HCT116 (cell line): ENCODE results near the gene DEGS1. TPM values are rescaled to one million over a fixed set of nuclear protein-coding genes. Genes with fewer than 3 reads are reported as not detected.

Source experiments
- ATAC-seq: fragments of 200-7000 bp; cut with Tn5 transposase; 2 replicates; pipeline ENCODE4 v1.9.1; 2020; ENCODE audit warnings: mild to moderate bottlenecking, moderate library complexity
- BruUV-seq: library from RNA; stranded (reverse); fragments of 400-500 nt; replicated peaks from 2 replicates; lab custom pipeline; 2021; lab: Mats Ljungman, UMichigan
- CTCF ChIA-PET: fragments of 300-600 bp; sonication (Branson Sonifier 250); formaldehyde crosslinking; loops from one replicate; lab custom pipeline; 2021; ENCODE audit warnings: antibody characterized with exemption; lab: Charles Lee
- POLR2A ChIA-PET: fragments of 300-600, 350-600 bp; sonication (Branson Sonifier 250); formaldehyde crosslinking; loops from one replicate; lab custom pipeline; 2021; ENCODE audit warnings: antibody characterized with exemption; lab: Charles Lee
- RAD21 ChIA-PET, 2 experiments: fragments of 300-600 bp; sonication (Branson Sonifier 250); formaldehyde crosslinking; loops; one replicate each; lab custom pipeline; 2023; ENCODE audit warnings: low total read pairs in 2 of 2; ENCODE audit not compliant: uncharacterized antibody in 2 of 2, unreplicated experiment in 2 of 2, low non-redundant PET in 1 of 2; lab: Charles Lee
- DNase-seq: peaks from one replicate; pipeline ENCODE4 v3.0.0-alpha.2; 2010; ENCODE audit warnings: low read depth, low spot score
- H2AFZ ChIP-seq: fragments of 200-600 bp; shearing (Covaris generic), sonication (generic); 2 replicates; pipeline ENCODE4 v1.6.1; 2017; ENCODE audit warnings: low read depth, mixed run types, mixed read lengths, antibody characterized with exemption, low read length; ENCODE audit not compliant: poor library complexity, severe bottlenecking
- H3K27ac ChIP-seq: 2 replicates; pipeline ENCODE4 v1.5.1; 2012; ENCODE audit warnings: low read depth, low read length
- H3K27me3 ChIP-seq: fragments of 200-600 bp; sonication (generic); 2 replicates; pipeline ENCODE4 v1.6.1; 2016; ENCODE audit warnings: mixed run types, low read length, mixed read lengths; ENCODE audit not compliant: insufficient read depth
- H3K36me3 ChIP-seq, 2 experiments: fragments of 200-500 bp in 1 of 2; fragments of 200-600 bp in 1 of 2; sonication (Bioruptor generic) in 1 of 2; sonication (generic) in 1 of 2; 2 replicates each; pipeline versions ENCODE4 v1.5.1 to v1.6.1; 2014 to 2016; ENCODE audit warnings: low read length in 2 of 2, inconsistent platforms in 1 of 2, mixed read lengths in 1 of 2, mixed run types in 1 of 2; ENCODE audit not compliant: insufficient read depth in 2 of 2, control insufficient read depth in 1 of 2
- H3K4me1 ChIP-seq, 2 experiments: fragments of 200-600 bp in 1 of 2; sonication (generic) in 1 of 2; 2 replicates each; pipeline versions ENCODE4 v1.5.1 to v1.6.1; 2012 to 2017; ENCODE audit warnings: low read length in 2 of 2, inconsistent platforms in 1 of 2, mild to moderate bottlenecking in 1 of 2, mixed read lengths in 1 of 2, mixed run types in 1 of 2, moderate library complexity in 1 of 2; ENCODE audit not compliant: insufficient read depth in 2 of 2, control insufficient read depth in 1 of 2
- H3K4me2 ChIP-seq: fragments of 200-600 bp; sonication (generic); 2 replicates; pipeline ENCODE4 v1.6.1; 2017; ENCODE audit warnings: mixed run types, low read length, mixed read lengths
- H3K4me3 ChIP-seq, 2 experiments: fragments of 200-600 bp in 1 of 2; sonication (generic) in 1 of 2; replicated peaks in 1 of 2; 2 replicates each; pipeline ENCODE4 v1.5.1; 2011 to 2016; ENCODE audit warnings: low read length in 2 of 2, control low read depth in 1 of 2, low read depth in 1 of 2, mild to moderate bottlenecking in 1 of 2, mixed read lengths in 1 of 2, mixed run types in 1 of 2
- H3K79me2 ChIP-seq: fragments of 200-600 bp; sonication (generic); 2 replicates; pipeline ENCODE4 v1.6.1; 2017; ENCODE audit warnings: mild to moderate bottlenecking, mixed run types, low read length, moderate library complexity, mixed read lengths; ENCODE audit not compliant: insufficient read depth
- H3K9ac ChIP-seq: fragments of 200-600 bp; sonication (generic); 2 replicates; pipeline ENCODE4 v1.6.1; 2016; ENCODE audit warnings: low read length, mixed read lengths
- H3K9me2 ChIP-seq: fragments of 200-600 bp; sonication (generic), shearing (Covaris generic); 2 replicates; pipeline ENCODE4 v1.6.1; 2017; ENCODE audit warnings: mixed run types, mild to moderate bottlenecking, moderate library complexity; ENCODE audit not compliant: insufficient read depth
- H3K9me3 ChIP-seq, 2 experiments: fragments of 200-500 bp in 1 of 2; fragments of 200-600 bp in 1 of 2; sonication (Bioruptor generic) in 1 of 2; sonication (generic) in 1 of 2; 2 replicates each; pipeline ENCODE4 v1.6.1; 2014 to 2017; ENCODE audit warnings: low read length in 2 of 2, mixed read lengths in 2 of 2, inconsistent platforms in 1 of 2, low read depth in 1 of 2, mild to moderate bottlenecking in 1 of 2, mixed run types in 1 of 2, moderate library complexity in 1 of 2; ENCODE audit not compliant: control insufficient read depth in 1 of 2, insufficient read depth in 1 of 2
- H4K20me1 ChIP-seq: fragments of 200-600 bp; sonication (generic), shearing (Covaris generic); 2 replicates; pipeline ENCODE4 v1.6.1; 2017; ENCODE audit warnings: mixed run types, mild to moderate bottlenecking, moderate library complexity; ENCODE audit not compliant: insufficient read depth
- CEBPB ChIP-seq: IDR thresholded peaks from 2 replicates; pipeline ENCODE4 v1.6.1; 2012; ENCODE audit warnings: low read depth
- CTCF ChIP-seq, 3 experiments: fragments of 200-600 bp in 1 of 3; sonication (generic) in 1 of 3; IDR thresholded peaks in 2 of 3; conservative IDR thresholded peaks in 1 of 3; 2 replicates each; pipeline ENCODE4 v1.5.1; 2012 to 2017; ENCODE audit warnings: low read depth in 2 of 3, low read length in 2 of 3, antibody characterized with exemption in 1 of 3, borderline replicate concordance in 1 of 3, control low read depth in 1 of 3, mild to moderate bottlenecking in 1 of 3, mixed read lengths in 1 of 3, mixed run types in 1 of 3, moderate library complexity in 1 of 3; ENCODE audit not compliant: insufficient read depth in 1 of 3
- ELF1 ChIP-seq: IDR thresholded peaks from 2 replicates; pipeline ENCODE4 v1.6.1; 2012; ENCODE audit warnings: low read depth, borderline replicate concordance
- EZH2 ChIP-seq: fragments of 200-600 bp; sonication (generic); IDR thresholded peaks from 2 replicates; pipeline ENCODE4 v1.6.1; 2017; ENCODE audit warnings: antibody characterized with exemption, mixed run types
- EZH2phosphoT487 ChIP-seq: fragments of 200-600 bp; IDR thresholded peaks from 2 replicates; pipeline ENCODE4 v1.6.1; 2018; ENCODE audit warnings: antibody characterized with exemption, borderline replicate concordance
- FOSL1 ChIP-seq: IDR thresholded peaks from 2 replicates; pipeline ENCODE4 v1.6.1; 2012; ENCODE audit warnings: low read depth
- JUND ChIP-seq: IDR thresholded peaks from 2 replicates; pipeline ENCODE4 v1.6.1; 2012
- POLR2A ChIP-seq: IDR thresholded peaks from 2 replicates; pipeline ENCODE4 v1.7.0; 2011; ENCODE audit warnings: borderline replicate concordance; ENCODE audit not compliant: insufficient read depth, insufficient read length; ENCODE audit errors: extremely low read depth
- POLR2AphosphoS5 ChIP-seq: IDR thresholded peaks from 2 replicates; pipeline ENCODE4 v1.6.1; 2011; ENCODE audit warnings: mild to moderate bottlenecking, low read depth, low read length, moderate library complexity
- RAD21 ChIP-seq: IDR thresholded peaks from 2 replicates; pipeline ENCODE4 v1.6.1; 2012; ENCODE audit warnings: low read depth, mild to moderate bottlenecking
- SIN3A ChIP-seq: IDR thresholded peaks from 2 replicates; pipeline ENCODE4 v1.6.1; 2012; ENCODE audit warnings: low read depth
- SP1 ChIP-seq: IDR thresholded peaks from 2 replicates; pipeline ENCODE4 v1.6.1; 2012; ENCODE audit warnings: low read depth
- SRF ChIP-seq: IDR thresholded peaks from 2 replicates; pipeline ENCODE4 v1.6.1; 2012; ENCODE audit warnings: low read depth
- TCF7L2 ChIP-seq: IDR thresholded peaks from 2 replicates; pipeline ENCODE4 v1.7.0; 2011; ENCODE audit warnings: borderline replicate concordance, inconsistent platforms; ENCODE audit not compliant: insufficient read depth, insufficient read length; ENCODE audit errors: extremely low read depth
- ZFX ChIP-seq: fragments of 450-650 bp; IDR thresholded peaks from 2 replicates; pipeline ENCODE4 v1.6.1; 2017
- ZNF274 ChIP-seq: fragments of 200-500 bp; sonication (Bioruptor generic); IDR thresholded peaks from 2 replicates; pipeline ENCODE4 v1.6.1; 2014; ENCODE audit warnings: mild to moderate bottlenecking, low read depth, low read length, inconsistent platforms
- intact Hi-C: fragments of 100-400 bp; cut with micrococcal nuclease; formaldehyde crosslinking; loops from 2 replicates; pipeline ENCODE4 v1.10.0; 2022
- total RNA-seq: library from RNA; stranded (reverse); gene quantifications from one replicate; pipeline ENCODE4 v1.2.1, GENCODE V29; 2021; ENCODE audit not compliant: unreplicated experiment
- TF ChIP-seq, protein P1 (sequence below): IDR thresholded peaks from 2 replicates; pipeline ENCODE4 v1.6.1; 2012

The DEGS1 gene
- total RNA-seq, 1 experiment from 2014 or later: 23.1 TPM

DNA sequence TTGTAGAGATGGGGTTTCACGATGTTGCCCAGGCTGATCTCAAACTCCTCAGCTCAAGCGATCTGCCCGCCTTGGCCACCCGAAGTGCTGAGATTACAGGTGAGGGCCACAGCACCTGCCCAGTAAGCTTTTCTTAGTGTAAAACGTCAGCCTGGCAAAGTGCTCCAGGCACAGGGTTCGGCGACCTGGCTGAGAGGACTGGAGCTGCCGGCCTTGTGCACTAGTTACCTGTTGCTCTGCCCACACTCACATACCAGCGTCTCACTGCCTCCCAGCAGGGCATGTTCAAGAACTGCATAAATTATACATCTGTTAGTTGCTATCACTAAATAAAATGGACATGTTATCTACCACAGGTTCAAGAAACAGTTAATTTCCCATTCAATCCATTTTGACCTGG lies 55.2 kb downstream of the DEGS1 start:
- Histone ChIP-seq H3K9me3 (no peaks in the 10 kb centered on the region), H3K36me3 (peaks cover 0 to 2% of the 10 kb centered on the region in 2 experiments; a peak in 1 of 4 replicates), H3K4me2 (no peak overlapping the region), H3K4me3 (no peak overlapping the region), H3K27me3 (no peaks in the 10 kb centered on the region), H3K27ac (no peak overlapping the region), H2AFZ (no peak overlapping the region), H4K20me1 (no peaks in the 10 kb centered on the region), H3K4me1 (no peaks in the 10 kb centered on the region), H3K9ac (no peak overlapping the region), H3K9me2 (no peaks in the 10 kb centered on the region), H3K79me2 (no peaks in the 10 kb centered on the region)
- DNase-seq (no peak), ATAC-seq (no peak)
- ChIA-PET POLR2A (no interaction called here), RAD21 (no interaction called here), CTCF (no interaction called here)
- BruUV-seq: no TSS peak
- intact Hi-C loops: no loop called here
- TF ChIP-seq SP1 (no peak), POLR2AphosphoS5 (no peak), RAD21 (no peak), ZNF274 (no peak), SRF (no peak), EZH2phosphoT487 (no peak), EZH2 (no peak), FOSL1 (no peak), POLR2A (no peak), SIN3A (no peak), JUND (no peak), CEBPB (no peak), ZFX (no peak), CTCF (IDR thresholded peaks at IDR 0.05 in 2 of 3, conservative IDR thresholded peaks at IDR 0.05 in 1 of 3; ENCODE audit: borderline replicate concordance in 1 of 3, insufficient read depth in 1 of 3, low read depth in 2 of 3, low read length in 2 of 3) (no peak), ELF1 (no peak), TCF7L2 (no peak)
- TF ChIP-seq, protein P1, sequence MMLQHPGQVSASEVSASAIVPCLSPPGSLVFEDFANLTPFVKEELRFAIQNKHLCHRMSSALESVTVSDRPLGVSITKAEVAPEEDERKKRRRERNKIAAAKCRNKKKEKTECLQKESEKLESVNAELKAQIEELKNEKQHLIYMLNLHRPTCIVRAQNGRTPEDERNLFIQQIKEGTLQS: no peak
